CD4-positive, alpha-beta T cell treated with Interleukin-1 beta for 1 hour (primary cell): ENCODE results near the gene TARS2.

Experiments
- DNase-seq, 2 donors: peaks; one replicate each; pipeline ENCODE4 v3.0.0-alpha.2; 2020 to 2022

TARS2 gene

DNA sequence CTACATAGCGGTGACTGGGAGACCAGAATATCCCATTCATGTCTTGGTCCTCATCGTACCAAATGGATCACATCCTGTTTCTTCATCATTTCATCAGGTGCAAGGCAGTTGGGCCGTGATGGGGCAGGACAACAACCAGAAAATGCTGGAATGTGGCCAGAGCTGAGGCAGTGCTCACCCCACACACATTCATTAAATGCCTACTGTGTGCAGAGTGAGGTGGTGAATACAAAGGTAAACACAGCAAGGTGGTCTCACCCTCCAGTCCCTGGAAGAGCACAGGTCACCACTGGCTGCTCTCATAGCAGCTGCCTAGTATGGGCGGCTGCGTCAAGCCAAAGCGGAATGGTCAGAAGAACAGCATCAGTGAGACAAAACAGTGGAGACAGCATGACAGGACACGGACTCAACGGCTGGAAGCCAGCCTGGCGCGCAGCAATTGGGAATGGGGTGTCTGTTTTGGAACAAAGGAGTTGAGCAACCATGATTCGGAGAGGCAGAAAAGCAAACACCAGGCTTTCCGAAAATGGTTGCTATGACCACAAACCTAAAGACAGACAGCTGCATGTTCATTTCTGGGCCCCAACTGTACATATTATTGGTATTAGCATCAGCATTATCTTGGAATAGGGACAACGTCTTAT lies 56.4 kb downstream of the TARS2 start:
- DNase-seq: no peak

DNA sequence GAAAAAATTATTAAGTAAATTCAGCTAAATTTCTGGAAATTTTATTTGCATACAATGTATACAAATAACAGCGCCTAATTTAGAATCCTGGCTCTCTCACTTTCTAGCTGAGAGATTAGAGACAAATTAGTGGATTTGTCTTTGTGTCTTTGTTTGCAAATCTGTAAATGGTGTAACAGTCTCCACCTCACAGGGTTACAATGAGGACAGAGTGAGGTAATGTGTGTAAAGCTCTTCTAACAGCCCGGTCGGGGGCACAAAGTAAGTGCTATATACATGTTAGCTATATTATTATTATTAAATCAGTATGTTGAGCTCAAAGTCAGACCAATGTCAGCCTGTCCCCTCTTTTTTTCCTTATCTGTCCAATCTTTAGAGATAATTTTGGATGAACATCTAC lies 57.0 kb downstream of the TARS2 start:
- DNase-seq: no peak

DNA sequence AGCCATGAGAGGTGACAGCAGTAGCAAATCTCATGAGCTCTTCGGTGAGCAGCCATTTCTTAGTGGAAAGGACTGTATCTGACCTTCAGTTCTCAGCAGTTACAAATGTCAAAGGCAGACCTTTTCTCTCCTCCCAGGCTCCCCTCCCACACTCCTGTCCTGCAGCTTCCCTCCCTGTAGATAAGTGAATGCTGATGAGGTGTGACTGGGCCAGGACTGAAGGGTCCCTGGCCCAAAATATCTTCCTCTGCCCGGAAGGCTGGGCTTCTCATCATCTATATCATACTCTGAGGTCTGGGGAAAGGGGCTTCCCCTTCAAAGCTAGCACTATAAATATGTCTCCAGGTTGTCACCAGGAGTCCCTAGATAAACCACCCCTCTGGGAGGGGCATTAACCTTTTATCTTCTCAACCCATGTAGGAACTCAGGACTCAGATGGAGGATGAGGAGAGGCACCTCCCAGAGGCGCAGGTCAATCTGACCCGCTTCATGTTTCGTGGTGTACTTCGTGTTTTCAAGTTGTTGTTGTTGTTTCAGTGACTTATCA lies 58.3 kb downstream of the TARS2 start:
- no peak for DNase-seq

DNA sequence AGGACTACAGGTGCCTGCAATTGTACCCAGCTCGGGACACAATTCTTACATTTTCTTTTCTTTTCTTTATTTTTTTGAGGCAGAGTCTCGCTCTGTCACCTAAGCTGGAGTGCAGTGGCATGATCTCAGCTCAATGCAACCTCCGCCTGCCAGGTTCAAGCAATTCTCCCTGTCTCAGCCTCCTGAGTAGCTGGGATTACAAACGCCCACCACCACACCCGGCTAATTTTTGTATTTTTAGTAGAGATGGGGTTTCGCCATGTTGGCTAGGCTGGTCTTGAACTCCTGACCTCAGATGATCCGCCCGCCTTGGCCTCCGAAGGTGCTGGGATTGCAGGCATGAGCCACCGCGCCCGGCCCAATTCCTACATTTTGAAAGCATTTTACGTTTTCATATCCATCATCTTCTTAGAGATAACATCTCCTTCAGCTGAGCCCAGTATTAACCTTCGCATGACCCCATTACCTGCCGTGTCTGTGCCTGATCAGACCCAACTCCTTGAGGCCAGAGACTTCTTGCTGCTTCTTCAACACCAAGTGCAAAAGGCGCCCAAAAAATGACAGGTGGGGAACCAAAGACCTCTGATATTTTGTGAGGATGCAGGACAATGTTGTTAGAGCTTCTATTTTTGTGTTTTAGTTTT lies 59.2 kb downstream of the TARS2 start:
- no peak for DNase-seq

DNA sequence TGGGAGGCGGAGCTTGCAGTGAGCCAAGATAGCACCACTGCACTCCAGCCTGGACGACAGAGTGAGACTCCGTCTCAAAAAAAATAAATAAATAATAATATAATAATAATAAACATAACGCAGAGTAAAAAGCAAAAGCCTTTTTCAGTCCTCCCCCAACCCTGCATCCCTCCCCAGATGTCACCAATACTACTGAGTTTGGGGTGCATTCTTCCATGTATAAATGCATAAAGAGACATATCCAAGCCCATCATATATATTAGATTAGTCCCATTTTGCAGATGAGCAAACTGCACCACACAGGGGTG lies 61.1 kb downstream of the TARS2 start:
- no peak for DNase-seq

DNA sequence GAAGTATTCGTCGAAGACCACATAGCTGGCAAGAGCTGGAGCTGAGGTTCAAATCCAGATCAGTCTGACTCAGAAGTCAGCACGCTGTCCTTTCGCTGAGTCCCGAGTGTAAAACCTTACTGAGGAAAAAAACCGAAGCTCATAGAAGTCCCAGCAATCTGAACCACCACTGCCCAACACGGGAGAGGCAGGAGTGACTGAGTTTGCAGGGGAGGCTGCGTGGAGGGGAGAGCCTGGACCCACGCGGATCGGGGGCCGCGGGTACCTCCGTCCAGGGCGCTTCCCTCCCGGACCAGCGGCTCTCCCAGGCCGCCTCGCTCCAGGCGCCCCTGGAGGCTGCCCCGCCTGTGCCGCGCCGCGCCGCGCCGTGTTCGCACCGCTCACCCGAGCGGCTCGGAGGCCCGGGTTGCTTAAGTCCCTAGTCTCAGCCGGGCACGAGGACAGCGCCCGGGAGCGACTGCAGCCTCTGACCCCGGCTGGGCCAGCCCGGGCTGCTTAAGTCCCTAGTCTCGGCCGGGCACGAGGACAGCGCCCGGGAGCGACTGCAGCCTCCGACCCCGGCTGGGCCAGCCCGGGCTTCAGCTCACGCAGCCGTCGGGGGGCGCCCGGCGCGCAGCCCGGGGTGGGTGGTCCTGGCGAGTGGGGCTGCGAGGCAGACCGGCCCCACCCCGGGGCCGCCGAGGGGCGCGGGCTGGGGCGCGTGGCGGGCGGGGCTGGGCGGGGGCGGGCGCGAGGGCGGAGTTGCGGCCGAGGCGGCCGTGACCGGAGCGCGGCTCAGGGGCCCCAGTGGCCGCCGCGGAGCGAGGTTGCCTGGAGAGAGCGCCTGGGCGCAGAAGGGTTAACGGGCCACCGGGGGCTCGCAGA lies 61.6 kb downstream of the TARS2 start, which contains the start of gene ADAMTSL4:
TSS of gene ADAMTSL4 (plus strand) at position 777 of the 864 bp plus-strand sequence. CDS start 2,881 bp downstream, outside the sequence.
- DNase-seq: peak in 1 of 2 donors; percentile 45

DNA sequence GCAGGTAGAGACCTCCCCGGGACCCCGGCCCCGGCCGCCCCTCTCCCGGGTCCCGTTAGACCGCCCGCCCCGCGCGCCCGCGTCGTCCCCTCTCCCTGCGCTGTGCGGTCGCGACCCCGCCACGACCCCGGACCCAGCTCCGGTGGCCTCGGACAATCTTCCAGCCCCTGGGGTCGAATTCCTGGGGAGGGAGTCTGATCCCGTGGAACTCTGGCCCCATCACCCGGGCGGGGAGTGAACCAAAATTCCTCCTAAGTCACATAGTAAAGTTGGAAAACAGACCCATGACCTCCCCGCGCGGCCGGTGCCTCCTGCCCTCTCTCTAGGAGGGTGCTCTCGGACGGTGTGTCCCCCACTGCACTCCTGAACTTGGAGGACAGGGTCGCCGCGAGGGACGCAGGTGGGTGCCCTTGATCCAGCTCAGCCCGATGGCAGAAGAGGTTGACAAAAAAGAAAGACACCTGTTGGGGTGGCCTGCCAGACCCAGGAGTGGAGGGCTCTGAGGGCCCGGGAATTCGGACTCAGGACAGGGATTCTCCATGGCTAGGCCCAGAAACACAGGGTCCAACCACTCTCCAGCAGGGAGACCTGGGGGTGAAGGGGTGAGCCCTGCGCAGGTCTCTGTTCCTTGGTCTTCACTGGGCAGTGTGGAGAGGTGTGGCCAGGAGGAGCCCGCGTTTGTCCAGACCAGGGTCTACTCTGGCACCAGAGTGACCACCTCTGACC lies 62.4 kb downstream of the TARS2 start:
- no peak for DNase-seq

DNA sequence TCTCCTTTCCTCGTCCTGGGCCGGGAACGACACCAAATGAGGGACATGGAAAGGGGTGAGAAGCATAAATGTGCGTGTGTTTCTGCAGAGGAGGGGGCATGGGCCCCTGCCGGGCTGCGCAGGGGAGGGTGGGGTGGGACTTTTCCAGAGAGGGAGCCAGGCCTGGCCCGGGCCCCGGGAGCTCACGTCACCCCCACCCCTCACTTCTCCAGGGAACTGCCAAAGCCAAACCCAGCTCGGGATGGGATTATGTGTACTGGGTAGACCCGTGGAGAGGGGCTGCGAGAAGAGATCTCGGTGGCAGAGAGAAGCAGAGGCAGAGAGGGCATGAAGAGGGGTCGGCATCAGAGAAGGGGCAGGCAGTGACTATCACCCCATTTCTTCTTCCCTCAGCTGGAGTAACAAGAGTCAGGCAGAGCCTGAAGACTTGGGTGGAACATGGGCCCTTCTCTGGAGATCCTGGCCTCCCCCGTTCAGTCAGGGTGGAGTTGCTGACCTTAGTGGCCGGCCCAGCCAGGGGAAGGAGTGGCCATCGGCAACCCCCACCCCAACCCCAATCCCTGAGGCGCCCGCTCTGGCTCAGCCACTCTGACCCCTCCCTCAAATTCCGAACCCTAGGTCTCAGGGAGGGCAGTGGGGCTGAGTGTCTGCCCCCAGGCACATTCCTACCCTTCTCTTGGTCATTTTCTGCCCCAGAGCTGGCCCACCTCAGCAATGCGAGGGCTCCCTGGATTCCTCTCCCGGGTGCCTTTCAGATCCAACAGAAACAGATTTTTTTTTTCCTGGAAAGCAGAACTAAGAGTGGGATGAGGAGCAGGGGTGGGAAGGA lies 63.2 kb downstream of the TARS2 start:
- no peak for DNase-seq

DNA sequence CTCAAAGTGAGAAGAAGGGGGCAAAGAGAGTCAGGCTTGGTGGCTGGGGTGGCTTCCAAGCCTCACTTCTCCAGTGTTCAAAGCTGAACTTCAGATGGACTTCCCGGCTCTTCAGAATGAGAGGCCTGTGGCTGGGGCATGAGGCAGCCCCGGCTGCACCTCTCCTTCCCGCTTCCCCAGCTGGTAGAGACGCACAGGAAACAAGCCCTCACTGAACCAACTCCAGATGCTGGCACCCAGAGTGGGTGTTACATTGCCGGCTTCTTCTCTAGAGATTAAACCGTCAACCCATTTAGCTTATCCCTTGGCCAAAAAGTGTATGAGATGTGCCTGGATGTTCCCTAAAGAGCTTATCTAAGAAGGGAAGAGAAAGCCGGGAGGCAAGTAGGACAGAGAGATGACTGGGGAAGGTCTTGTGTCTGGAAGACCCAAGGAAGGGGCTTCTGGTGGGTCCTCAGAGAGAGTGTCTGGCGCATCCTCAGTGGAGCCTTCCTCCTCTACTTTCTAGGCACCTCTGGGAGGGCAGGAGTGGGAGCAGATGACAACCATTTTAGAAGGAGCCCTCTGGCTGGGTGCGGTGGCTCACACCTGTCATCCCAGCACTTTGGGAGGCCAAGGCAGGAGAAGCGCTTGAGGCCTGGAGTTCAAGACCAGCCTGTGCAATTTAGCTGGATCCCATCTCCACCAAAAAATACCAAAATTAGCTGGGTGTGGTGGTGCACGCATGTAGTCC lies 64.0 kb downstream of the TARS2 start:
- DNase-seq: no peak

DNA sequence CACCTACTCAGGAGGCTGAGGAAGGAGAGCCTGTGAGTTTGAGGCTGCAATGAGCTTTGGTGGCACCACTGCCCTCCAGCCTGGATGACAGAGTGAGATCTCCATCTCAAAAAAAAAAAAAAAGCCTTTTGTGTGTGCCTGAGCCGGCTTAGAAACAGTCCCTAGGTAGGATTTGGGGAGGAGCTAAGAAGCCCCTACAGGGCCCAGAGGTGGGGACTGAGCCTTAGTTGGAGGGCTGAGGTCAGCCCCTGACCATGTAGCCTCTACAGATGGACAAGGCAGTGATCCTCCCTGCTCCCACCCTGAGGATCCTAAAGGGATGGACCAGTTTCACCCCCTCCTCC lies 64.5 kb downstream of the TARS2 start:
- no peak for DNase-seq

DNA sequence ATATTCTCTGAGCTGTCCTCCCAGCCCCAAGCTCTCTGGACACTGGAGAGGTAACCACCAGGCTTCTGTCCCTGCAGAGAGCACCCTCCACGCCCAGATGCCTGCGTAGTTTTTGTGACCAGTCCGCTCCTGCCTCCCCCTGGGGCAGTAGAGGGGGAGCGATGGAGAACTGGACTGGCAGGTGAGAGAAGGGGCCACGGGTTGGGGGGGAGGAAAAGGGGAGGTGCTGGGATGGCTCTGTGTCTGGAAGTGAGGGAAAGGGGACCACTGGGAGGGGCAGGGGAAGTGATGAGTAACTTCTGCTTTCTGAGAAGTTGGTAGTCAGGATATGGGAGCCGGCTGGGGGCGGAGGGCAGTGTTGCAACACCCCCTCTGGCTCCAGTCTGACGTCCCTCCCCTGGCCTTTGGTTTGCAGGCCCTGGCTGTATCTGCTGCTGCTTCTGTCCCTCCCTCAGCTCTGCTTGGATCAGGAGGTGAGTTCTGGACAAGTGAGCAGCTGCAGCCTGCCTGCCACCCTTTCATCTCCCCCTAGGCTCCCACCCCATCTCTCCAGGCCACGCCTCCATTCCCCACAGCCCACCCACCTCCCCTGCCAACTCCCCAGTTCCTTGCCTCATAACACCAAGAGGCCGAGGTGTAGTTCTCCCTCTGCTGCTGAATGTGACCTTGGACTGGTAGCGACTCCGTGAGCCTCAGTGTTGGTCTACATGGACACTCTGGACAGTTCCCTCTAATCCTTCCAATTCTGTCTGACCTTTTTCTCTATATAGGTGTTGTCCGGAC lies 65.1 kb downstream of the TARS2 start:
- peak in 1 of 2 donors; percentile 74 for DNase-seq

DNA sequence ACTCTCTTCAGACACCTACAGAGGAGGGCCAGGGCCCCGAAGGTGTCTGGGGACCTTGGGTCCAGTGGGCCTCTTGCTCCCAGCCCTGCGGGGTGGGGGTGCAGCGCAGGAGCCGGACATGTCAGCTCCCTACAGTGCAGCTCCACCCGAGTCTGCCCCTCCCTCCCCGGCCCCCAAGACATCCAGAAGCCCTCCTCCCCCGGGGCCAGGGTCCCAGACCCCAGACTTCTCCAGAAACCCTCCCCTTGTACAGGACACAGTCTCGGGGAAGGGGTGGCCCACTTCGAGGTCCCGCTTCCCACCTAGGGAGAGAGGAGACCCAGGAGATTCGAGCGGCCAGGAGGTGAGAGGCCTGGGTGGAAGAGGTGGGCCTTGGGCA lies 65.7 kb downstream of the TARS2 start:
- DNase-seq: no peak

DNA sequence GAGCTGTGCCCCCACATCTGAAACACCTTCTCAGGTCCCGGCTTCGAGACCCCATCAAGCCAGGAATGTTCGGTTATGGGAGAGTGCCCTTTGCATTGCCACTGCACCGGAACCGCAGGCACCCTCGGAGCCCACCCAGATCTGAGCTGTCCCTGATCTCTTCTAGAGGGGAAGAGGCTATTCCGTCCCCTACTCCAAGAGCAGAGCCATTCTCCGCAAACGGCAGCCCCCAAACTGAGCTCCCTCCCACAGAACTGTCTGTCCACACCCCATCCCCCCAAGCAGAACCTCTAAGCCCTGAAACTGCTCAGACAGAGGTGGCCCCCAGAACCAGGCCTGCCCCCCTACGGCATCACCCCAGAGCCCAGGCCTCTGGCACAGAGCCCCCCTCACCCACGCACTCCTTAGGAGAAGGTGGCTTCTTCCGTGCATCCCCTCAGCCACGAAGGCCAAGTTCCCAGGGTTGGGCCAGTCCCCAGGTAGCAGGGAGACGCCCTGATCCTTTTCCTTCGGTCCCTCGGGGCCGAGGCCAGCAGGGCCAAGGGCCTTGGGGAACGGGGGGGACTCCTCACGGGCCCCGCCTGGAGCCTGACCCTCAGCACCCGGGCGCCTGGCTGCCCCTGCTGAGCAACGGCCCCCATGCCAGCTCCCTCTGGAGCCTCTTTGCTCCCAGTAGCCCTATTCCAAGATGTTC lies 66.3 kb downstream of the TARS2 start:
- DNase-seq: no peak

DNA sequence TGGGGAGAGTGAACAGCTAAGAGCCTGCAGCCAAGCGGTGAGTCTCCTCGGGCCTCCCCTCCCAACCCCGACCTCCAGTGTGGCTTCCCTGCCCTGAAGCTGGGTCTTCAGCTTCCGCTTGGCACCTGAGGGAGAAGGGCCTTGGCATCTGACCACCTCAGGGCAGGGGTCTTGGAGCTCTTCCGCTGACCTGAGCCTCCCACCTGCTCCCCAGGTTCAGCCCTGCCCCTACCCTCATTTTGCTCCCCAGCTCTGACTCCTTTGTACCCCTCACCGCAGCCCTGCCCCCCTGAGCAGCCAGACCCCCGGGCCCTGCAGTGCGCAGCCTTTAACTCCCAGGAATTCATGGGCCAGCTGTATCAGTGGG lies 66.8 kb downstream of the TARS2 start:
- DNase-seq: no peak

DNA sequence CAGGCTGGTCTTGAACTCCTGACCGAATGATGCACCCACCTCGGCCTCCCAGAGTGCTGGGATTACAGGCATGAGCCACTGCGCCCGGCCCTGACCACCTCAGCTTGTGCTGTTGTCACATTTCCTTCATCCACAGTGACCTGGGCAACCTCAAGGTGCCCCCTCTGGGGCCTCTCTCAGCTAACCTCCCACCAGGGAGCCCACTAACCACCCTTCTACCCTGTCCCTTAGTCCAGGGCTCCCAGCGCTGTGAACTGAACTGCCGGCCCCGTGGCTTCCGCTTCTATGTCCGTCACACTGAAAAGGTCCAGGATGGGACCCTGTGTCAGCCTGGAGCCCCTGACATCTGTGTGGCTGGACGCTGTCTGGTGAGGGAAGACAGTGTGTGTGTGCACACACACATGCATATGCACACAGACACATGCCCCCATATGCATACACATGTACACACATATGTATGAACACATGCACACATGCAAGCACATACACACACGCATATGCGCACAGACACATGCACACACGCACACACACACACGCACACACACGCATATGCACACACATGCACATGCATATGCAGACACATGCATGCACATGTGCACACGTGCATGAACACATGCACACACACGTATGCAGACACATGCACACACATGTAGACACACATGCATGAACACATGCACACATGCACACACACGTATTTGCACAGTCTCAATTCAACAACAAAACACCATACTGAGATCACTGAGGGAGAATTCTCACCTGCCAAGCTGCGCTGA lies 68.2 kb downstream of the TARS2 start:
- no peak for DNase-seq

DNA sequence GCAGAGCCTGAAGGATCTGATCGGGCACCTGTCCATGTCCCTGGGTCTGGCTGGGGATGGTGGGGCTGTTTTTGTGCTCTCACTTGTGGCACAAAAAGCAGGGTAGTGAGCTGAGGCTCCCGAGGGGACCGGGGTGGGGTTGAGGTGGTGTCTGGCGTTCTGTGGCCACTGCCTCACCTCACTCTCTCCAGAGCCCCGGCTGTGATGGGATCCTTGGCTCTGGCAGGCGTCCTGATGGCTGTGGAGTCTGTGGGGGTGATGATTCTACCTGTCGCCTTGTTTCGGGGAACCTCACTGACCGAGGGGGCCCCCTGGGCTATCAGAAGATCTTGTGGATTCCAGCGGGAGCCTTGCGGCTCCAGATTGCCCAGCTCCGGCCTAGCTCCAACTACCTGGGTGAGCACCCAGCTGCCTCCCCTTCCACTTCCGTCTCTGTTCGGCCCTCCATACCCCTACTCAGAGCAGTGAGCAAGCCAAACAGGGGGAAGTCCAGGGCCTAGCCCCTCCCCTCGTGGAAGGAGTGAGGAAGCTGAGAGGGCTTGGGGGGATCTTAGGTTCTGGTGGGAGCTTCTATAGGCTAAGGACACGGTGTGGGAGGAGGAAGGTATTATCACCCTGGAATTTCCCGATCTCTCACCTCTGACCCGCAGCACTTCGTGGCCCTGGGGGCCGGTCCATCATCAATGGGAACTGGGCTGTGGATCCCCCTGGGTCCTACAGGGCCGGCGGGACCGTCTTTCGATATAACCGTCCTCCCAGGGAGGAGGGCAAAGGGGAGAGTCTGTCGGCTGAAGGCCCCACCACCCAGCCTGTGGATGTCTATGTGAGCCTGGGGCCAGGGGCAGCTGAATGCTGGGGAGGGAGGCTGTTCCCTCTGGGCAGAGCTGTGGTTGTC lies 69.0 kb downstream of the TARS2 start:
- no peak for DNase-seq

DNA sequence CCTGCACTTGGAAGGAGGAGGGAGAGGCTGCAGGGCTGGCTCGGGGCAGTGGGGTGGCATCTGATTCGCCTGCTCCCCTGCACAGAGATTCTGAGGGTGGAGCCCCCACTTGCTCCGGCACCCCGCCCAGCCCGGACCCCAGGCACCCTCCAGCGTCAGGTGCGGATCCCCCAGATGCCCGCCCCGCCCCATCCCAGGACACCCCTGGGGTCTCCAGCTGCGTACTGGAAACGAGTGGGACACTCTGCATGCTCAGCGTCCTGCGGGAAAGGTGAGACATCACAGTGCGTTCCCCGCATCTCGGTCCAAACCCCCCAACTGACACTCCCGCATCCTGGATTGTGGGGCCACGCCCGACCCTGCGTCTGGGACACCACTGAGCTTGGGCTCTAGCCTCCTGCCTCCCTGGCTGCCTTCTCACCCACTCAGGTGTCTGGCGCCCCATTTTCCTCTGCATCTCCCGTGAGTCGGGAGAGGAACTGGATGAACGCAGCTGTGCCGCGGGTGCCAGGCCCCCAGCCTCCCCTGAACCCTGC lies 69.9 kb downstream of the TARS2 start:
- no peak for DNase-seq
